Activated CD4-positive, alpha-beta T cell treated with anti-CD3 and anti-CD28 coated beads for 36 hours (primary cell): Measurements from ENCODE around the gene RRP7A. TPM values are rescaled to one million over a fixed set of nuclear protein-coding genes. Genes with fewer than 3 reads are reported as not detected.
"Not testable (repeated sequence)": the region's sequence is repeated elsewhere in the genome, so short reads cannot be mapped to it uniquely, and the experiment has no call there.

ENCODE experiments used
- ATAC-seq: fragments of 200-7000 bp; cut with Tn5 transposase; one replicate; pipeline ENCODE4 v1.10.0; 2021; ENCODE audit warnings: mild to moderate bottlenecking, moderate library complexity
- CTCF ChIA-PET: fragments of 350-600 bp; sonication (Branson Sonifier 250); formaldehyde crosslinking; loops from one replicate; lab custom pipeline; 2021; ENCODE audit warnings: antibody characterized with exemption; lab: Charles Lee
- POLR2A ChIA-PET: fragments of 350-600 bp; sonication (Branson Sonifier 250); formaldehyde crosslinking; loops from one replicate; lab custom pipeline; 2021; ENCODE audit warnings: antibody characterized with exemption, inconsistent platforms; lab: Charles Lee
- DNase-seq: peaks from one replicate; pipeline ENCODE4 v3.0.0-alpha.2; 2020
- H3K27ac Mint-ChIP-seq: one replicate; pipeline ENCODE4 v1.8.0; 2021; ENCODE audit warnings: mixed read lengths
- H3K27me3 Mint-ChIP-seq: one replicate; pipeline ENCODE4 v1.8.0; 2021; ENCODE audit warnings: mixed read lengths
- H3K36me3 Mint-ChIP-seq: one replicate; pipeline ENCODE4 v1.8.0; 2021; ENCODE audit warnings: low read depth, mixed read lengths
- H3K4me1 Mint-ChIP-seq: one replicate; pipeline ENCODE4 v1.8.0; 2021; ENCODE audit warnings: mixed read lengths
- H3K4me3 Mint-ChIP-seq: one replicate; pipeline ENCODE4 v1.8.0; 2021; ENCODE audit warnings: mild to moderate bottlenecking, moderate library complexity, mixed read lengths
- H3K9me3 Mint-ChIP-seq: one replicate; pipeline ENCODE4 v1.8.0; 2021; ENCODE audit warnings: low read depth, mixed read lengths
- intact Hi-C, 2 experiments: fragments of 100-400 bp; cut with DNase I in 1 of 2; cut with micrococcal nuclease in 1 of 2; formaldehyde crosslinking; loops; one replicate each; pipeline versions ENCODE4 v1.14.2 to v1.15.1; 2022 to 2024; cut with DNase I, micrococcal nuclease
- total RNA-seq, 2 experiments: library from RNA; stranded (reverse); gene quantifications; one replicate each; pipeline ENCODE4 v1.2.3, GENCODE V29; 2021

RRP7A gene
- total RNA-seq, 2 experiments from 2014 or later = 95.6 to 98.1 TPM

GRCh38 chr22:42515304-42515703, 4.3 kb downstream of the RRP7A start:
- H3K4me3 Mint-ChIP-seq, POLR2A ChIA-PET, ATAC-seq, CTCF ChIA-PET, H3K27me3 Mint-ChIP-seq, intact Hi-C loops, H3K9me3 Mint-ChIP-seq, H3K27ac Mint-ChIP-seq, H3K4me1 Mint-ChIP-seq, DNase-seq: not testable (repeated sequence)
- peaks cover 15% of the 10 kb centered on the region for H3K36me3 Mint-ChIP-seq

- H3K27ac Mint-ChIP-seq, H3K9me3 Mint-ChIP-seq, ATAC-seq, H3K4me1 Mint-ChIP-seq, POLR2A ChIA-PET, H3K27me3 Mint-ChIP-seq, intact Hi-C loops, H3K4me3 Mint-ChIP-seq, CTCF ChIA-PET, DNase-seq: not testable (repeated sequence)
- peaks cover 15% of the 10 kb centered on the region for H3K36me3 Mint-ChIP-seq
These were observed 5.3 kb downstream of the RRP7A start for GRCh38 chr22:42514331-42514730.

GRCh38 chr22:42512273-42512990, 7.2 kb downstream of the RRP7A start:
- H3K4me3 Mint-ChIP-seq, H3K27me3 Mint-ChIP-seq, H3K4me1 Mint-ChIP-seq, intact Hi-C loops, CTCF ChIA-PET, H3K36me3 Mint-ChIP-seq, H3K9me3 Mint-ChIP-seq, DNase-seq, POLR2A ChIA-PET, ATAC-seq, H3K27ac Mint-ChIP-seq: not testable (repeated sequence)

- ATAC-seq (no peak), DNase-seq (no peak)
- Mint-ChIP-seq H3K27me3 (no peaks in the 10 kb centered on the region), H3K36me3 (peaks cover 7% of the 10 kb centered on the region), H3K4me1 (no peaks in the 10 kb centered on the region), H3K27ac (peak overlapping the region; percentile 58), H3K4me3 (no peak overlapping the region), H3K9me3 (no peaks in the 10 kb centered on the region)
- ChIA-PET POLR2A (interaction anchor here (0.7 kb wide), 1 partner anchor 35 kb away, joined by 3 read pairs; no protein-coding TSS in a partner anchor), CTCF (interaction anchor here (0.6 to 0.8 kb wide), 2 partner anchors 22 to 117 kb away, joined by 3 read pairs; no protein-coding TSS in a partner anchor)
- intact Hi-C loops = no loop called here
These were observed 8.2 kb downstream of the RRP7A start for GRCh38 chr22:42511401-42511891.

GRCh38 chr22:42509548-42509947, 10.0 kb downstream of the RRP7A start:
- ChIA-PET POLR2A (interaction anchor here (0.6 kb wide), 1 partner anchor 643 kb away, joined by 5 read pairs; no protein-coding TSS in a partner anchor), CTCF (interaction anchor here (0.6 kb wide), 1 partner anchor 93 kb away, joined by 3 read pairs; no protein-coding TSS in a partner anchor)
- intact Hi-C loops = no loop called here
- Mint-ChIP-seq H3K36me3 (peaks cover 5% of the 10 kb centered on the region), H3K4me1 (no peaks in the 10 kb centered on the region), H3K9me3 (no peaks in the 10 kb centered on the region), H3K4me3 (no peak overlapping the region), H3K27me3 (no peaks in the 10 kb centered on the region), H3K27ac (no peak overlapping the region)
- DNase-seq = no peak
- peak; percentile 16 for ATAC-seq

GRCh38 chr22:42508975-42509364, 10.6 kb downstream of the RRP7A start:
- DNase-seq, ATAC-seq, CTCF ChIA-PET, H3K9me3 Mint-ChIP-seq, H3K4me1 Mint-ChIP-seq, POLR2A ChIA-PET, H3K4me3 Mint-ChIP-seq, H3K36me3 Mint-ChIP-seq, H3K27ac Mint-ChIP-seq, H3K27me3 Mint-ChIP-seq, intact Hi-C loops: not testable (repeated sequence)

DNA sequence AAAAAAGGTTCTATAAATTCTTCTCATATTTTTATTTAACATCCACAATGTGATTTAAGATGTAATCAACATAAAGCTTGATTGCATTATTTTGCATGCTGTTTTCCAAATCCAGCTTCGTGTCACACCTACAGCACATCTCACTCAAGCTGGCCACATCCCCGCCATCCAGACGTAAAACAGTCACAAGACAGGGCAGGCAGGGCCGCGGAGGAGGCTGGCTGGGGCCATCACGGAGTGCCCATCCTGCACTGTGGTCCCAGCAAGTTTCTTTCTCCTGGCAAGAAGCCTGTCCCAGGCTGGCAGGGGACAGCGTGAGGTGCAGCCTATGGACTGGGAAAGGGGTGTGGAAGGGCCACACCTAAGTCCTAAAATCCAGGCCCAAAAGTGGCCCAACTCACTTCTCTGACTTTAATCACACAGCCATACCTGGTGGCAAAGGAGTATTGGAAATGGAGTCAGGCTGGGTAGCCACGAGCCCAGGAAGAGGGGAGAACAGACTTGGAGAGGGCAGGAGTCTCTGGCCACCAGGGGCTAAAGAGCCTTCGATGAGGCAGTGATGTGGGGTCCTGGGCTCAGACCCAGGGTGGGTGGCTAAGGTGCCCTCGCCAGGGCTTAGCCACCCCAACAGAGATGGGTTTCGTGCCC, 11.1 kb downstream of the RRP7A start:
- H3K36me3 Mint-ChIP-seq, H3K4me1 Mint-ChIP-seq, H3K27ac Mint-ChIP-seq, H3K27me3 Mint-ChIP-seq, intact Hi-C loops, H3K4me3 Mint-ChIP-seq, ATAC-seq, H3K9me3 Mint-ChIP-seq, DNase-seq, POLR2A ChIA-PET: not testable (repeated sequence)
- CTCF ChIA-PET = interaction anchor here (1.0 kb wide), 1 partner anchor 57 kb away, joined by 3 read pairs; no protein-coding TSS in a partner anchor

DNA sequence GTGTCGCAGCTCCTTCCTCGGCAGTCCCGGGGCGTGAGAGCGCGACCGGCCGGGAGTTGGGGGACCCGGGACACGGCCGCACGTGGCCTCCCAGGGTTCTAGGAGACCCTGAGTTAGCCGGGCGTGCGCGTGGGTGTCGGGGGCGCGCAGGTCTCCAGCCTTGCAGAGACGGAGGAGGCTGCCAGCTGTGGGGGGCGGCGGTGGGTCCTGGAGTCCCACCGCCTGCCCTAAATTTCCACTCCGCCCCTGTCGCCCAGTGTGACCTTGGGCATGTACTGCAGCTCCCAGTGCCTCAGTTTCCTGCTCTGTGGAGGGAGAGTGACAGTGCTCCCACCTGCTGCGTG, 18.8 kb downstream of the RRP7A start:
- no peak overlapping the region for H3K27ac Mint-ChIP-seq
- H3K36me3 Mint-ChIP-seq = no peaks in the 10 kb centered on the region
- H3K4me1 Mint-ChIP-seq = peaks cover 11% of the 10 kb centered on the region
- intact Hi-C loops = loop anchor here in 1 of 2 experiments (2.0 to 5.0 kb wide), 9 partner anchors 18 to 1119 kb away; partner anchors contain the start of genes CYB5R3, NAGA, POLDIP3 and RRP7A
- no peak for DNase-seq
- peak overlapping the region; percentile 38 for H3K4me3 Mint-ChIP-seq
- H3K27me3 Mint-ChIP-seq = no peaks in the 10 kb centered on the region
- ATAC-seq = no peak
- ChIA-PET CTCF (no interaction called here), POLR2A (no interaction called here)
- H3K9me3 Mint-ChIP-seq = no peaks in the 10 kb centered on the region

- Mint-ChIP-seq H3K9me3 (no peaks in the 10 kb centered on the region), H3K36me3 (no peaks in the 10 kb centered on the region), H3K27ac (no peak overlapping the region), H3K27me3 (no peaks in the 10 kb centered on the region), H3K4me3 (peak overlapping the region; percentile 38), H3K4me1 (peaks cover 11% of the 10 kb centered on the region)
- peak; percentile 98 for ATAC-seq
- intact Hi-C loops = loop anchor here in 1 of 2 experiments (2.0 to 5.0 kb wide), 9 partner anchors 19 to 1118 kb away; partner anchors contain the start of genes CYB5R3, NAGA, POLDIP3 and RRP7A
- peak; percentile 91 for DNase-seq
- POLR2A ChIA-PET = no interaction called here
- CTCF ChIA-PET = no interaction called here
These were observed 19.3 kb downstream of the RRP7A start for GRCh38 chr22:42500161-42500835.

GRCh38 chr22:42499773-42500160, 19.8 kb downstream of the RRP7A start:
- H3K27me3 Mint-ChIP-seq, H3K9me3 Mint-ChIP-seq, ATAC-seq, POLR2A ChIA-PET, DNase-seq, H3K36me3 Mint-ChIP-seq, CTCF ChIA-PET, H3K27ac Mint-ChIP-seq: not testable (repeated sequence)
- intact Hi-C loops = loop anchor here in 1 of 2 experiments (2.0 to 5.0 kb wide), 9 partner anchors 19 to 1117 kb away; partner anchors contain the start of genes CYB5R3, NAGA, POLDIP3 and RRP7A
- H3K4me1 Mint-ChIP-seq = peaks cover 11% of the 10 kb centered on the region
- H3K4me3 Mint-ChIP-seq = peak overlapping the region; percentile 23

GRCh38 chr22:42495533-42496141, 24.0 kb downstream of the RRP7A start:
- POLR2A ChIA-PET, DNase-seq, ATAC-seq, H3K4me3 Mint-ChIP-seq, intact Hi-C loops, H3K36me3 Mint-ChIP-seq, H3K27me3 Mint-ChIP-seq, H3K9me3 Mint-ChIP-seq, H3K27ac Mint-ChIP-seq: not testable (repeated sequence)
- peaks cover 11% of the 10 kb centered on the region for H3K4me1 Mint-ChIP-seq
- CTCF ChIA-PET = interaction anchor here (0.6 kb wide), 1 partner anchor 373 kb away, joined by 3 read pairs; no protein-coding TSS in a partner anchor
